ENCODE measurements around the gene LARGE1.

Gene LARGE1

GRCh38 chr22:33438273-33438672, 482.0 kb downstream of the LARGE1 start:
- DNase-seq (no peak), ATAC-seq (ENCODE audit: insufficient read depth, low read depth) (no peak)
- Histone ChIP-seq H3K36me3 (ENCODE audit: insufficient read depth, low read length) (no peaks in the 10 kb centered on the region), H3K4me3 (ENCODE audit: low read depth in 1 of 2, low read length in 2 of 2) (no peak overlapping the region), H3K9me3 (ENCODE audit: insufficient read depth, low read length, severe bottlenecking) (no peaks in the 10 kb centered on the region), H3K4me2 (ENCODE audit: insufficient read depth, low read length) (no peak overlapping the region), H4K20me1 (ENCODE audit: insufficient read depth, low read length) (no peaks in the 10 kb centered on the region), H3K4me1 (ENCODE audit: insufficient read depth, low read length) (no peaks in the 10 kb centered on the region), H3K27me3 (ENCODE audit: insufficient read depth, low read length, poor library complexity) (no peaks in the 10 kb centered on the region), H3K27ac (ENCODE audit: low read length) (no peak overlapping the region), H3K79me2 (ENCODE audit: insufficient read depth, low read length) (no peaks in the 10 kb centered on the region), H2AFZ (ENCODE audit: low read depth, low read length) (no peak overlapping the region), H3K9ac (ENCODE audit: low read depth, low read length) (no peak overlapping the region)
- TF ChIP-seq EZH2 (IDR thresholded peaks at IDR 0.05; ENCODE audit: borderline replicate concordance, low read depth, low read length, severe bottlenecking) (no peak), CTCF (IDR thresholded peaks at IDR 0.05; ENCODE audit: borderline replicate concordance, extremely low read depth, low read length, poor library complexity, severe bottlenecking) (no peak)

GRCh38 chr22:33431300-33431699, 489.0 kb downstream of the LARGE1 start:
- DNase-seq (no peak), ATAC-seq (ENCODE audit: insufficient read depth, low read depth) (no peak)
- Histone ChIP-seq H3K27ac (ENCODE audit: low read length) (no peak overlapping the region), H3K27me3 (ENCODE audit: insufficient read depth, low read length, poor library complexity) (no peaks in the 10 kb centered on the region), H3K4me3 (ENCODE audit: low read depth in 1 of 2, low read length in 2 of 2) (no peak overlapping the region), H4K20me1 (ENCODE audit: insufficient read depth, low read length) (no peaks in the 10 kb centered on the region), H2AFZ (ENCODE audit: low read depth, low read length) (no peak overlapping the region), H3K9ac (ENCODE audit: low read depth, low read length) (no peak overlapping the region), H3K36me3 (ENCODE audit: insufficient read depth, low read length) (no peaks in the 10 kb centered on the region), H3K9me3 (ENCODE audit: insufficient read depth, low read length, severe bottlenecking) (no peaks in the 10 kb centered on the region), H3K79me2 (ENCODE audit: insufficient read depth, low read length) (no peaks in the 10 kb centered on the region), H3K4me2 (ENCODE audit: insufficient read depth, low read length) (no peak overlapping the region), H3K4me1 (ENCODE audit: insufficient read depth, low read length) (no peaks in the 10 kb centered on the region)
- no peak for TF ChIP-seq EZH2 (IDR thresholded peaks at IDR 0.05; ENCODE audit: borderline replicate concordance, low read depth, low read length, severe bottlenecking)
- TF ChIP-seq CTCF (IDR thresholded peaks at IDR 0.05; ENCODE audit: borderline replicate concordance, extremely low read depth, low read length, poor library complexity, severe bottlenecking): no peak

GRCh38 chr22:33429281-33429680, 491.0 kb downstream of the LARGE1 start:
- no peak overlapping the region for H2AFZ ChIP-seq (ENCODE audit: low read depth, low read length)
- H3K9ac ChIP-seq (ENCODE audit: low read depth, low read length): no peak overlapping the region
- H3K4me2 ChIP-seq (ENCODE audit: insufficient read depth, low read length): no peak overlapping the region
- no peaks in the 10 kb centered on the region for H3K79me2 ChIP-seq (ENCODE audit: insufficient read depth, low read length)
- no peak overlapping the region for H3K27ac ChIP-seq (ENCODE audit: low read length)
- no peaks in the 10 kb centered on the region for H3K27me3 ChIP-seq (ENCODE audit: insufficient read depth, low read length, poor library complexity)
- no peak for ATAC-seq (ENCODE audit: insufficient read depth, low read depth)
- H3K4me1 ChIP-seq (ENCODE audit: insufficient read depth, low read length): no peaks in the 10 kb centered on the region
- H4K20me1 ChIP-seq (ENCODE audit: insufficient read depth, low read length): no peaks in the 10 kb centered on the region
- TF ChIP-seq CTCF (IDR thresholded peaks at IDR 0.05; ENCODE audit: borderline replicate concordance, extremely low read depth, low read length, poor library complexity, severe bottlenecking): no peak
- no peak for TF ChIP-seq EZH2 (IDR thresholded peaks at IDR 0.05; ENCODE audit: borderline replicate concordance, low read depth, low read length, severe bottlenecking)
- no peaks in the 10 kb centered on the region for H3K9me3 ChIP-seq (ENCODE audit: insufficient read depth, low read length, severe bottlenecking)
- no peaks in the 10 kb centered on the region for H3K36me3 ChIP-seq (ENCODE audit: insufficient read depth, low read length)
- H3K4me3 ChIP-seq (ENCODE audit: low read depth in 1 of 2, low read length in 2 of 2): no peak overlapping the region
- no peak for DNase-seq

GRCh38 chr22:33427461-33427860, 492.8 kb downstream of the LARGE1 start:
- TF ChIP-seq EZH2 (IDR thresholded peaks at IDR 0.05; ENCODE audit: borderline replicate concordance, low read depth, low read length, severe bottlenecking) (no peak), CTCF (IDR thresholded peaks at IDR 0.05; ENCODE audit: borderline replicate concordance, extremely low read depth, low read length, poor library complexity, severe bottlenecking) (no peak)
- no peak overlapping the region for H3K27ac ChIP-seq (ENCODE audit: low read length)
- H3K79me2 ChIP-seq (ENCODE audit: insufficient read depth, low read length): no peaks in the 10 kb centered on the region
- H3K4me2 ChIP-seq (ENCODE audit: insufficient read depth, low read length): no peak overlapping the region
- no peaks in the 10 kb centered on the region for H3K27me3 ChIP-seq (ENCODE audit: insufficient read depth, low read length, poor library complexity)
- no peak overlapping the region for H3K4me3 ChIP-seq (ENCODE audit: low read depth in 1 of 2, low read length in 2 of 2)
- ATAC-seq (ENCODE audit: insufficient read depth, low read depth): no peak
- no peaks in the 10 kb centered on the region for H4K20me1 ChIP-seq (ENCODE audit: insufficient read depth, low read length)
- no peak overlapping the region for H3K9ac ChIP-seq (ENCODE audit: low read depth, low read length)
- no peaks in the 10 kb centered on the region for H3K36me3 ChIP-seq (ENCODE audit: insufficient read depth, low read length)
- no peak for DNase-seq
- no peaks in the 10 kb centered on the region for H3K4me1 ChIP-seq (ENCODE audit: insufficient read depth, low read length)
- no peak overlapping the region for H2AFZ ChIP-seq (ENCODE audit: low read depth, low read length)
- no peaks in the 10 kb centered on the region for H3K9me3 ChIP-seq (ENCODE audit: insufficient read depth, low read length, severe bottlenecking)

Data from DND-41 (cell line).